ENCODE results near the gene DNAH17.

DNA sequence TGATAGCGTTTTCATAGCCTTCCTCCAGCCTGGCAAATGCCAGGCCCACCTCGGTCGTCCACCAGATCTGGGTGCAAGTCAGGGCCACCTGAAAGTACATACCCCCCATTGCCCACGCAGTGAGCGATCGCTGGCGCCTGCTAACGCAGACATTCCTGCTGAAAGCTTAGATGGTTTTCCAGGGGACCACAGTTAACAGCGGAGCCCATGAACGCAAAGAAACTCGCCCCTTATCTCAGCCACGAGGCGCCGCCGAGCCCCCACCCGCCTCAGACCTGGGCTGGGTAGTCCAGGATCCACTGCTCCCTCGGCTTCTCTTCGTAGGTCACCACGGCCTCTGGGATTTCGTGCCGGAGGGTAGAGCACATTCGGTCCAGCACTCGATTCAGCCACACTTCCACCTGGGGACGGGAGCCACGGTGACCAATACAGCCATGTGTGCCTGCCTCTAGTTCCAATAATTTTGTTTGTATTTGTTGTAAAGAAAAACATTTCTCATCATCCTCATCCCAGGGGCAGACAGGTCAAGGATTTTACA lies 74.5 kb downstream of the DNAH17 start:
- no peak for TF ChIP-seq EZH2 (optimal IDR thresholded peaks at IDR 0.05; ENCODE audit: low read depth, low read length)
- TF ChIP-seq, protein P1, sequence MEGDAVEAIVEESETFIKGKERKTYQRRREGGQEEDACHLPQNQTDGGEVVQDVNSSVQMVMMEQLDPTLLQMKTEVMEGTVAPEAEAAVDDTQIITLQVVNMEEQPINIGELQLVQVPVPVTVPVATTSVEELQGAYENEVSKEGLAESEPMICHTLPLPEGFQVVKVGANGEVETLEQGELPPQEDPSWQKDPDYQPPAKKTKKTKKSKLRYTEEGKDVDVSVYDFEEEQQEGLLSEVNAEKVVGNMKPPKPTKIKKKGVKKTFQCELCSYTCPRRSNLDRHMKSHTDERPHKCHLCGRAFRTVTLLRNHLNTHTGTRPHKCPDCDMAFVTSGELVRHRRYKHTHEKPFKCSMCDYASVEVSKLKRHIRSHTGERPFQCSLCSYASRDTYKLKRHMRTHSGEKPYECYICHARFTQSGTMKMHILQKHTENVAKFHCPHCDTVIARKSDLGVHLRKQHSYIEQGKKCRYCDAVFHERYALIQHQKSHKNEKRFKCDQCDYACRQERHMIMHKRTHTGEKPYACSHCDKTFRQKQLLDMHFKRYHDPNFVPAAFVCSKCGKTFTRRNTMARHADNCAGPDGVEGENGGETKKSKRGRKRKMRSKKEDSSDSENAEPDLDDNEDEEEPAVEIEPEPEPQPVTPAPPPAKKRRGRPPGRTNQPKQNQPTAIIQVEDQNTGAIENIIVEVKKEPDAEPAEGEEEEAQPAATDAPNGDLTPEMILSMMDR (IDR thresholded peaks at IDR 0.05; ENCODE audit: low read length) = no peak

Measured in MM.1S (cell line).